Measurements from ENCODE around the gene PAX2.

The PAX2 gene

DNA sequence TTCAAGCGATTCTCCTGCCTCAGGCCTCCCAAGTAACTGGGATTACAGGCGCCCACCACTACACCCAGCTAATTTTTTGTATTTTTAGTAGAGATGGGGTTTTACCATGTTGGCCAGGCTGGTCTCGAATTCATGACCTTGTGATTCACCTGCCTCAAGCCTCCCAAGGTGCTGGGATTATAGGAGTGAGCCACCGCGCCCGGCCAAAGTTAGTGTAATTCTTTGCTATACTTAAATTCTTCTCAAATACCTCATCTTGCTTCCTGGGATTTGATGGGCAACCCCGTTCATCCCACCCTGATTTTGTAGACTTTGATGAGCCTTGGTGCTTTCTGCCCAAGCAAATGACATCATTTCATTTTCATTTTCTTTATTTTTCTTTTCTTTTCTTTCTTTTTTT, 54.5 kb downstream of the PAX2 start:
- no peak for DNase-seq

DNA sequence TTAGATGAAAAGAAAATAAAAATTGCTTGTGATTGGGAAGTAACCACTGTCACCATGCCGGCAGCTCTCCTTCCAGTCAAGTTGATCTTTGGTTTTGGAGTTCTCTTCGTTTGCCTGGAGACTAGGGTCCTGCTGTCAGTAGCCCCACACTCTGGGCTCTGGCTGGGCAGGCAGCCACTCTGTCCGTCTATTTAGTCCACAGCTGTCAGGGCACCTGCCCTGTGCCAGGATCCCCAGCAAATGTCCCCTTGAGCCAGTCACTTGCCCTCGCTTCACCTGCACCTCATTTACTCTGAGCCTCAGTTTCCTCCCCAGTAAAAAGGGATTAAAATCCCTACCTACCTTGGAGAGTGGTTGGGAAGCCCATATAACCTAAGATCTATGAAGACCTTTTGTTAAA, 55.5 kb downstream of the PAX2 start:
- DNase-seq, result no peak

DNA sequence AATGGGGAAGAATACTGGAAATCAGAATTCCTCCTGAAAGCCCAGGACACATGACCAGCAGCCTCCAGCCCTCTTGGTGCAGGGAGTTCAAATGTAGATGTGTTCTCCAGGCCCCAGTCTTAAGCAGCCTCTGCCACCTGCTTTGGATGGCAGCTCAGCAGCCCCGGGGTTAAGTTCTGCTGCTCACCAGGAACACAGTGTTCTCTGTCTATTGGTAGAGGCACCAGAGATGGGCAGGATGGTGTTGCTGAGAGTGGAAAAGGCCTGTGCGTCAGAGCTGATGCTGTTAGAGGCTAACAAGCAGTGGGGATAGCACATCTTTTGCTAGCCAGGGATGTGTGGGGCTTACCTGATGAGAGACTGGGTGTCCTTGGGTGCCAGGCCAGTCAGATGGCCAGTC, 56.8 kb downstream of the PAX2 start:
- no peak for DNase-seq

DNA sequence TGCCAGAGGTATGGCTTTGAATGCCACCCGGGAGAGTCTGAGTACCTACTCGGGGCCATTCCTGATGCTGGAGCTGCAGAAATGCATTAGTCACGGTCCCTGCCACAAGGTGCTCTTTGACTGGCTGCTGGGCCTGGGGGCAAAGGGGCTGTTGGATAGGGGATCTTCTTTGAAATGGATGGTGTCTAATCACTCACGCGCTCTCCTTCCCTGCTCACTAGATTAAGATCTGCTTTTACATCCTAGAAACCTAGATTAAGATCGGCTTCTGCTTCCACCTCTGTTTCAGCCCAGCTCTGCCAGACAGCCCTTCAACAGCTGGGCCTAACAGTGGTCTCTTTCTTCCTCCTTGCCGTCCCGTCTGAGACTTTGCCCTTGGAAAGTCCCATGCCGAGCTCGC, 57.2 kb downstream of the PAX2 start:
- DNase-seq, result no peak

DNA sequence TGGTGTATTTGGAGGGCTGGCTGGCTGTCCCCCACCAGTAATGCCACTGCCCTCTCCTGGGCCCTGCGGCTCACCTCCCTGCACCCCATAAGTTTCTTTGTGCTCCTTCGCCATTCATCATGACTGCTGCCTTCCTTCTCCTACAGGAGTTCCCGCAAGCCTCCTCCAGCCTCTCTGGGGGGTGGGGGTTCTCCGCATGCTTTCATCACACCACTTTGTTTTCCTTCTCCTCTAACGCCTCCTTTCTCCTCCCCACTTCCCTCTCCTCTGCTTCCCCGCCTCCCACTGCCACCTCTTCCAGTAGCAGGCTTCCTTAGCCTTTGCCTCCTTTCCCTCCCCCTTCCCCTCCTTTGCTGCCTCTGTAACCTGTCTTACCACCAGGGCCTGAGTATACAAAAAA, 58.1 kb downstream of the PAX2 start:
- DNase-seq, result no peak

DNA sequence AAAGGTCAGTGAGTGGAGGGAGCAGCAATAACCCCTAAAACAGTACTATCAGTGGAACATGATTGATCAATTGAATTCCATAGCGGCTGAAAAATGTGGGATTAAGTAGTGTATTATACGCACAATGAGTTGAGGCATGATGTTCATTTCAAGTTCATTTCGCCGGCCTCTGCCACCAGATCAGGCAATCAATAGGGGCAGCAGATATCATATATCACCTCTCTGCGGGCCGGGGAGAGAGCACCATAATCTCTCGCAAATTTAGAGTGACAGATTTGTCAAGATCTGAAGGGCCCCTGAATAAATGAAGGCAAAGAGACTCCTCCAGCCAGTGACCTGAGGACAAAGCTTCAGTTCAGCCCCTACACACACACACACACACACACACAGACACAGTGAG, 58.5 kb downstream of the PAX2 start:
- DNase-seq, result no peak

DNA sequence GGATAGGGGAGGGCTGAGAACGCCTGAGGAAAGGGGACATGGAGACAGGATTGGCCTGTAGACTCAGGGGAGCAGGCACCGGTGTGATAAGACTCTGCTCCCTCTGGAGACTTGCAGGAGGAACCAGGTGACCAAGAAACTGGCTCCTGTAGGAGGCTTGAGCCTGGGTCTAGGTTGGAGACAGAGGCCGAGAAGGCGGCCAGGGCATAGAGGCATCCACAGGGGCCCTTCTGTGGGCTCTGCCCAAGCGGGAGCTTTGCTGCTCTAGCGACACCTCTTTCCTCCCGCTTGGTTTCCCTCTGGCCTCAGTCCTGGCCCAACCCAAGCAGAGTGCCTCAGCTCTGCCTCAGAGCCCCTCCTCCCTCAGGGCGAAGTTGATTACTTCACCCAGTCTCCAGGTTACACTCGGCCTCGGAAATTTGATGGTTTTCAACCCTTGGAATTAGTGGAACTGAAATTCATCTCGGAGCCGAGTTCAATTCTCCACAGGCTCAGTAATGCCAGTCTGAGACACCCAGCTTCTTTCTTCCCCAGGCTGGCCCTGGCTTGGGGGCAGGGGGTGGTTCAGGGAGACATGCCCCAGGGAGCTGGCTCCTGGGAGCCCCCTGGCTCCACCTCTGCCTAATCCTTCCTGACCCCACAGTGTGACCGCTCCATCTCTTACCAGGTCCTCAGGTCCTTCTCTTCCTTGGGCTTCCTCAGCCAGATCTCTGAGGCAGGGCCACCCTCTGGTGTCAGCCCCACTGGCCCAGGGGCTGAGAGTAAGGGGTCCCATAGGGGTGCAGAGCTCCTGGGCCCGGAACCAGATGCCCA, 60.4 kb downstream of the PAX2 start:
- no peak for DNase-seq

DNA sequence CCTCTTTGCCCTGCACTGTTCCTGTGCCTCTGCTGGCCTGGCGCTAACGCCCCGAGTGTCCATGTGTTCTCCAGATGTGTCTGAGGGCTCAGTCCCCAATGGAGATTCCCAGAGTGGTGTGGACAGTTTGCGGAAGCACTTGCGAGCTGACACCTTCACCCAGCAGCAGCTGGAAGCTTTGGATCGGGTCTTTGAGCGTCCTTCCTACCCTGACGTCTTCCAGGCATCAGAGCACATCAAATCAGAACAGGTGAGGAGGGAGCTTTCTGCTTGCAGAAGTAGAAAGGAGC, 60.9 kb downstream of the PAX2 start:
- DNase-seq, result no peak

DNA sequence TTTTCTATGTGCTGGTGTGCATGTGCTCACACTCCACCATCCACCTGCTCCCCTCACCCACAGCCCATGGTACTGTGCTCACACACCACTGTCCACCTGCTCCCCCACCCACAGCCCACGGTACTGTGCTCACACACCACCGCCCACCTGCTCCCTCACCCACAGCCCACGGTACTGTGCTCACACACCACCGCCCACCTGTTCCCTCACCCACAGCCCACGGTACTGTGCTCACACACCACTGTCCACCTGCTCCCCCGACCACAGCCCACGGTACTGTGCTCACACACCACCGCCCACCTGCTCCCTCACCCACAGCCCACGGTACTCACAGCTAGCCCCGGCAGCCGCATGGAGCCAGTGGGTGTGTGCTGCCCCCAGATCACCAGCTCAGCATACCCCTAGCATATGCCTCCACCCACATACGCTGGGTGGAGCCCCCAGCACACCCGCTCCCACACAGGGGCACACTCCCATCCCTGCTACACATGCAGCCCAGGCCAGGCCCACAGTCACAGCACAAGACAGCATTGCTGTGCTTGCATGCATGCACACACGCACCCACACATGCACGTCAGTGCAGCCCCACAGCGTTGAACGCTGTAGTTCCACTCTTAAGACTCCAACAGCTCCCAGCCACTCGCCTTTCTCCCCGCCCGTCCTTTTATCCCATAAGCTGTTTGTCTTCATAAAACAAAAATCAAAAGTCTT, 62.0 kb downstream of the PAX2 start:
- no peak for DNase-seq

DNA sequence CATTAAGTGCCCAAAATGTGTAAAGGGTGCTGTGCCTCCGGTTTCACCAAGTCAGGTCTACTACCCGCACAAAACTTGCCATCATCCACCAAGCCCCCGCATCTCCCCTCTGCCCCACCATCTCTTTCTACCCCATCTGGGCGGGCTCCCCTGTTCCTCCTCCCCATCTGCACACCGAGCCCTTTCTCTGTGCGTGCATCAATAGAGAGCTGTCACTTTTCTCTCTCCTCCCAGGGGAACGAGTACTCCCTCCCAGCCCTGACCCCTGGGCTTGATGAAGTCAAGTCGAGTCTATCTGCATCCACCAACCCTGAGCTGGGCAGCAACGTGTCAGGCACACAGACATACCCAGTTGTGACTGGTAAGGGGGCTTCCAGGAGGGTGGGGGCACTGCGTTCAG, 63.5 kb downstream of the PAX2 start:
- DNase-seq, result no peak

DNA sequence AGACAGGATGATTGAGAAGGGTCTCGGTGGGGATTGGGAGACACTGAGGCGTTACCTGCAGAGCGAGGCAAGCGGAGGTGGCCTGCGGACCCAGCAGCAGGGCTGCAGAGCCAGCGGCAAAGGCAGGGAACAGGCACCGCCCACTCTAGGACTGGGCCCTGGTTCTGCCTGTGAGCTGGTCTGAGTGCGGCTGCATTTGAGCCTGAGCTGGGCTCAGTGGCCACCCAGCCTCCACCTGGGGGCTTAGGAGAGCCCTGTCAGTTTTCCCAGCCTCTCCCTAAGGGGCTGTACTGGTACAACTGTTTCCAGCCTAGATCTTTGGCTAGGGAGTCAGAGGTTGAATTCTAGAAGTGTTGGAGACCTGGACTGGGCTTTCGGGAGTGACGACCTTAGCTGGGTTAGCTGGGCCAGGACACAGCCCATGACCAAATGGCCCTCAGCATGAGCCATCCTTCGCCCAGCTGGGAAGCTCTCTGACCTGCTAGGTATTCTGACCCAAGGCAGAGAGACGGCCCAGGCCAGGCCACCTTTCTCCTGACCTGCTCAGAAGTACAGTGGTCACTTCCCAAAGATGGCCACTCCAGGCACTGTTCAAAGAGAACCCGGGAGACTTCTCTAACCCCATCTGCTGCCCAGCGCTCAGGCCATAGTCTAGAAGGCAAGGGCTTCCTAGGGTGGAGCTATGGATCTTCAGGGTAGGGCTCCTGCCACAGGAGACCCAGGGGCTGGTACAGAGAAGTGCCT, 64.9 kb downstream of the PAX2 start:
- no peak for DNase-seq

DNA sequence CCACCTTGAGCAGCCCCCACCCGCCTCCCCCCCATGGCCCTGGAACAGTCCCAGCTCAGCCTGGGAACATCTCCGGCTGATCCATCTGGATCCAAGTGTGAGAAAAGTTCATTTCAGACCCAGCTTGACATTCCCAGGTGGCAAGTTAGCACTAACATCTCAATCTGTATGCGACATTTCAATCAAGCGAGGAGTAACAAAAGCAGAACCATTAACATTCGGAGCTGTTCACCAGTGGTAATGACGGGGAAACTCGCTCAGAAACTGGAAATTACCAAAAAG, 65.4 kb downstream of the PAX2 start:
- DNase-seq, result no peak

DNA sequence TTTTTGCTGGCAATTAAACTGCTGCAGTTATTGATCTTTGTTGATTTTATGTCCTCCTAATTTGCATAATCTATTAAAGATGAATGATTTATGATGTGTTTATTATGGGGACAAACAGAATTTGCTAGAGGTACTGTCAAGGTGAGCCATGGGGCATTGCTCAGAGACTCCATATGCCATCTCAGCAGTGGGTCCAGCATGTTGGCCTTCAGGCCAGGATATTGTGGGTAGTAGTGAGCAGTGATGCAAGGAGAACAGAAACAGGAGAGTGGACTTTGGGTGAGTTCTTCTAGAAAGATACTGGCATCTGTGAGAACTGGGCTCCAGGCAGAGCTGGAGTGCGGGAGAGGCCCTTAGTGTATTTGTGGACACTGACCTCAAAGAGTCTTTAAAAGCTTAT, 65.9 kb downstream of the PAX2 start:
- DNase-seq, result no peak

DNA sequence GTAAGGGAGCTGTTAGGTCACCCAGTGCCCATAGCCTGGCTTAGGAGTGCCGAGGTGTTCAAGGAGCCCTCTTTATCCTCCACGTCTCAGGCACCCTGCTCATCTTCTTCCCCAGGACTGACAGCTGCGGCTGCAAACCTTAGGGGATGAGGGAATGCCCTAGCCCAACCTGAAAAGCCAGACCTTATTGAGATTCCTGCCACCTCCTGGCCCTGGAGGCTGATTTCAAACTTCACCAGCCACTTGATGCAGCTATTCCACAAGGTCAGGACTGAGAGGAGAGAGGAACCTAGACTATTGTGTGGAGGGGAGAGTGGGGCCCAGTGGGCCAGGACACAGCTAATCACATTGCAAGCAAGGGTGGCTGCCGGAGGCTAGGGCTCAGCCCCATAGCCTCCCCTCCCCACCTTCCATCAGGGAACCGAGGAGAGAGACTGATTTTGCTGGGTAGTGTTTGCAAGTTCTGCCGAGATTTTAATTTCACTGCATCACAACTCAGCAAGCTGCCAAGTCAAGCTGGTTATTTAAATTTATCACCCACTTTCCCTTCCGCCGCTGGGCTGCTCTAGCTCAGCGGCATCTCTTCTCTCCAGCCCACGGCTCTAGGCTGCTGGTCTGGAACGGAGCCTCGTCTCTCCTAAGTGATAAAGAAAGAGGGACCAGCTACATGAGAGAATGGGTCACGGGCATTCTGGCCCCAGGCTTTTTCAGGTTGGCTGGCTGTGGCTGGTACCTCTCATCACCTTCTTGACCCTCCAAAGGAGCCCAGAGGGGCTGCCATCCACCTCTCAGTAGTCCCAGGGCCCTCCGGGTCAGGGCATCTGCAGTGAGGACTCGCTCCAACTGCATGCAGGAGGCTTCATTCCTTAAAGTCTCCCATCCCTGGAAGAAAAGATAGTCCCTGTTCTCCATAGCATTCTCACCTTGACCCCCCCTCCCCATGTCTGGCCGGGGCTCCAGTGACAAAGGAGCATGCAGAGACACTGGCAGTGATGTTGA, 66.7 kb downstream of the PAX2 start:
- DNase-seq, result no peak

DNA sequence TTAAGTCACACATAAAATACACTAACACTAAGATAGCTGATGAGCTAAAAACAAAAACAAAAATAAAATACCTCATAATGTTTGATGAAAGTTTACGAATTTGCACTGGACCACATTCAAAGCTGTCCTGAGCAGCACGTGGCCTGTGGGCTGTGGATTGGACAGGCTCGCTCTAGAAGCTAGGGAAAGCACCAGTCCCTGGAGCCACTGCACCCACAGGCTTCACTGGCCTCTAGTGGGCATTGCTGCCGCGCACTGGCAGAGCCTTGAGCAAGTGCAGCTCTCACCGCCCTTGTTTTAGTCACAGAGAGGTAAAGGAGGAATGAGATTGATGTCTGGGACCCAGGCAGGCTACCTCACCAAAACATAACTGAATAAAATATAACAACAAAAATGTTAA, 67.6 kb downstream of the PAX2 start:
- no peak for DNase-seq

DNA sequence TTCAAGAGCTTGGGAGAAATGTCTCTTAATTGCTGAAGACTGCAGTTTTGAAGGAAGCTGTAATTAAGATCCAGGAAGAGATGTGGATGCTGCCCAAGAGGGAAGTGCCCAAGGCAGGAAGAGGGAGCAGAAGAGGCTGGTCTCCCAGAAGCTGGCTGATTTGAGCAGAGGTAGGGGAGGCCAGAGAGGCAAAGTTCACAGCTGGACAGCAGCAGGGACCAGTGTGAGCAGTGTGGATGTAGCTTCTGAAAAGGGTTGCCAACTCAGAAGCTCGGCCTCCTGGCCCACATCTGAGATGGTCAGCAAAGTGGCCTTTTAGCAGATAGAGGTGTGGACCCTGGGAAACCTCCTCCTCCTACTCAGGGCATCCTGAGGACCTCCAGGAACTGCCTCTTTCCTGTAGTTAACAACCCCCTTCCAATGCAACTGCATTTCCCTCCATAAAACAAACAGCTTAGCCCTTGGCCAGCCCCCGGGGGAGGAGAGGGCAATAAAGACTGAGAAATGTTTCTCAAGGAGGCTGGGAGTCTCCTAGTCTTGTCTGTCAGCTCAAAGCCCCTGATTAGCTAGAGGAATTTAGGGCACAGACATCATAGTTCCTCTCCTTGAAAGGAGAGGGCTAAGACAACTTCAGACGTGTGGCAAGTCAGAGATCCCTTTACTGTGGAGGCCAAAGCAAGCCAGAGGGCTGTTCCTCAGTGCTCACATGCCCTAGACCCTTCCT, 69.5 kb downstream of the PAX2 start:
- no peak for DNase-seq

DNA sequence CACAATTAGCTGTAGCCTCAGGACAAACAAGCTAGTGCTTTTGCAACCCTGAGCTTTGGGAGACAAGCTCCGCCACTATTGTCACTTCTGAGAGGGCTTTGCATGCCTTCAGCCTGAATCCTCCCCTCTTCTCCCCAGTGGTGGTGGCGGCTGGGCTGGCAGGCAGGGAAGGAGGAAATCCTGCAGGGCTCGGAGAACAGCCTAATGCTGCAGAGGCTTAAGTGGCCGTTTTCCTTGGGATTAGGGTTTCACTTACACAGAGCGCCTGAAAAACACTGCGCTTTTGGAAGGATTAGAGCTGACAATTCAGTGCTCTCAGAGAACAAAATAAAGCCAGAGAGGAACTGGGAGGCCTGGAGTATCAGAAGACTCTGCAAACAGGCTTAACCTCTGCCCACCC, 71.3 kb downstream of the PAX2 start:
- DNase-seq, result no peak

DNA sequence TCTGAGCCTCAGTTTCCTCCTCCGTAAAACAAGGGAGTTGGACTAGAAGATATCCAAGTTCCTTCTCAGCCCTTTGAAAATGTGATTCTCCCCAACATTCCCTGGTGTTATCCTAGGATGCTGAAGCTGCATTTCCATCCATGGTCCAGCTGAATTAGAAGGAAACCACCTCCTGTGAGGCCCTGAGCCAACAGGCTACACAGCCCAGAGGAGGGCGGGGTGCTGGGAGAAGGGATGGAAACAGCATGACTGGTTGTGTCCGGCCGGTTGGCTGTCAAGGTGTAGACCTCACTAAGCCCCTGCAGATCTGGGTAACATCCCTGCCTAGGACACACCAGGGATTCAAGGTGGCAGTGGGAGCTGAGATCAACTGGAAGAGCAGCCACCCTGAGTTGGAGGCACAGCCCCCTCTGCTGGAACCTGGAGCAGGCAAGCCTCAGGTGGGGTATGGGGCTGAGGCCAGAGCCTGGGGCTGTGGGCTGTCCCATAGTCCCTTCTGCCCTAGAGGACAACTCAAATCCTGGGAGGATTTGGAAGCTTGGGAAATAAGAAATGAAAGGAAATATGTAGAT, 72.0 kb downstream of the PAX2 start:
- DNase-seq, result no peak

DNA sequence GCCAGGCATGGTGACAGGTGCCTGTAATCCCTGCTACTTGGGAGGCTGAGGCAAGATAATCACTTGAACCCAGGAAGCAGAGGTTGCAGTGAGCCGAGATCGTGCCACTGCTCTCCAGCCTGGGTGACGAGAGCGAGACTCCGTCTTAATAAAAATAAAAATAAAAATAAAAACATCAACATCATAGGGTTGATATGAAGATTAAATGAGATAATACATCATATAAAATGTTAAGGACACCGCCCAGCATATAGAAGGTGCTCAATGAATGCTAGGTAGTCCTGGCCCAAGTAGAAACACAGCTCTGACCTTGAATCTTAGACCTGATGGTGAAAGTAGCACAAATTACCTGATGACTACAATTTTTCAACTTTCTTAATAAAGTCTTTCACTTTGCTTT, 74.0 kb downstream of the PAX2 start:
- DNase-seq, result no peak

DNA sequence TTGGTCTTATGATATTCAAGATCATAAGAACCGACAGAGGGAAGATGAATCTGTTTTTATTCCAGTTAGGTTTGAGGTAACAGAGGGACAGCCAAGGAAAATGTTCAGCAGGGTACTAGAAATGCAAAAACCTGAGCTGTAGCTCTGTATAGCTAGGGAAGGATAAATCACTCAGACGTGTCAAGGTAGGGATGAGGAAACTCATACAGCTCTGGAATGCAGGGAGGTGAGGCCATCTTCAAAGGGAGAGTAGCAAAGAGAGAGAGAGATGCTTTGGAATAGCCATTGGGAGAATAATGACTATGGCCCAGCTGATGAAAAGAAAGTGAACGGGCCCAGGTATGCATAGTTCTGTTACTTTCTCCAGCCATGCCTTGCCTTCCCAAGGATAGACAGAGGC, 77.8 kb downstream of the PAX2 start:
- DNase-seq, result no peak

DNA sequence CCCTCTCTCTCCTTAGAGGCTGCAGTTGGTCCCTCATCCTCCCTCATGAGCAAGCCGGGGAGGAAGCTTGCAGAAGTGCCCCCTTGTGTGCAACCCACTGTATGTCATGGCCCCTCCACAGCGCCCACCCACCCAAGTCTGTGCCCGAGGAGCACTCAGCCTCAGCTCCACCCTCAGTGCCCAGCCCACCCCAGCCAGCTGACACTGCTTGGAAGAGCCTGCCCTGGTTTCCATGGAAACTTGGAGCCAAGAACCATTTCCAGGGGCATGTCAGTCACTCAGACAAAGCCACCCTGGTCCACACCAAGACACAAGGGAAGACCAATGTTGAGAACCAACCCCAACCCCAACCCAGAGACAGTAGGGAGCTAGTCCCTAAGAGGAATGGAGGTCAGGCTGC, 79.5 kb downstream of the PAX2 start:
- DNase-seq, result no peak

DNA sequence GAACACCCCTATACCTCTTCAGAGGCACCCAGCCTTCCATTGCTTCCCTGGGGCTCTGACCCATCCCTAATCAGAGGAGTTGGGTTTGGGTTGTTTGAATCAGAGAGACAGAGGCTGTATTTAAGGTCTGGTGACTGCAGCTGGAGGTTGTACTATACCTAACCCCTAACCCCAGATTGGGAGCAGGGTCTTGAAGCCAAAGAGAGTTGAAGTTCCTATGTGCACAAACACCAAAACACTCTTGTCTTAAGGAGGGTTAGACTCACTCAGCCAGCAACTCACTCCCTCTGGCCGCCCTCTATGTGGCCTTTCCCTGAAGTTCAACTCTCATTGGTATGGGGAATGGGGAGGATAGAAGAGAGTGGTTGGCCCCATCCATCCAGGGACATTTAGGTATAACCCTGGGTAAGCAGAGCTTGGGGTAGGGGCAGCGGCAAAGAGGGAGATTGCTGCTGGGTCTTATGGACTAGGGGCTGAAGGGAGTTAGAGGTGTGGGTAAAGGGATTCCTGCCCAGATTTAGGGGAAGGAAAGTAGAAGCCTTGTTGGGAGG, 80.0 kb downstream of the PAX2 start:
- DNase-seq, result no peak
